HG03280 (cell line): ENCODE data around the gene OR2T1.
"Not testable (repeated sequence)": the region's sequence is repeated elsewhere in the genome, so short reads cannot be mapped to it uniquely, and the experiment has no call there.

ENCODE experiments used
- ATAC-seq: cut with Tn5 transposase; IDR thresholded peaks from one replicate; pipeline ENCODE4 v1.9.1; 2021; ENCODE audit warnings: mild to moderate bottlenecking, moderate library complexity; ENCODE audit not compliant: unreplicated experiment

The OR2T1 gene, protein sequence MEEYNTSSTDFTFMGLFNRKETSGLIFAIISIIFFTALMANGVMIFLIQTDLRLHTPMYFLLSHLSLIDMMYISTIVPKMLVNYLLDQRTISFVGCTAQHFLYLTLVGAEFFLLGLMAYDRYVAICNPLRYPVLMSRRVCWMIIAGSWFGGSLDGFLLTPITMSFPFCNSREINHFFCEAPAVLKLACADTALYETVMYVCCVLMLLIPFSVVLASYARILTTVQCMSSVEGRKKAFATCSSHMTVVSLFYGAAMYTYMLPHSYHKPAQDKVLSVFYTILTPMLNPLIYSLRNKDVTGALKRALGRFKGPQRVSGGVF

DNA sequence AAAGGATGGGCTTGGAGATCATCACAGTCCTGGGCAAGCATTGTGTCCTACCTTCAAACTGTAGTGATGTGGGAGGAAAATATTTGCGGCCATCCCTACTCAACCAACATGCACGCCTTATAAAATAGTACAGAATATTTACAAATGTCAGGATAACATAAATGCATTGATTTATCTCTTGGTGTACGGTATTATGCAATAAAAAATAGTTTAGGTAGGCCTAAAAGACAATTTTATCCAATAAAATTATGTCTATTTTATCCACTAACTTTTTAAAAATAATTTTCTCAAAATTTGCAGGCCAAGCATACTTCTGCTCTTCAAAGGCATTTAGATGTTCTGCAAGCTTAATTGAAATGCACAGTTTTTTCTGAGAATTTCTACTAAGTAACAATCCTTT, at the start of gene OR2T1:
OR2T1 (plus strand) TSS at position 301 of the 400 bp plus-strand sequence. CDS start 3,100 bp downstream, outside the sequence.
- ATAC-seq = no peak

DNA sequence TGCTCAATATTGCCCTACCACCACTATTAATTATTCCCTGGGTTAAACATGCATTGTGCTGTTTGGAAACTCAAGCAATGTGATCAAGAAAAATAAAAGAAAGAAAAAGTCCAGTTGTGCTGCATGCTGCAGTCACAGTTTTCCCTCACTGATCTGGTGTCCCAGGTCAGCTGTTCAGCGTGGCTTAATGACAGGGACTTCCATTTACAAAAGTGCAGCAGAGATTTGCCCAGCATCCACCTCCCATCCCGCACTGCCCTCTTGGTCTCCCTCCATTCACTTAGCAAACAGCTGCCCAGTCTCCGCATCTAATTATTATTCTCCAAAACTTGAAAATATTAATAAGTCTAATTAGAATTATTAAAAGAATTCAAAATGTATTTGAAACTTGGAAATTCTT, 43.4 kb upstream of the OR2T1 start:
- ATAC-seq = no peak

GRCh38 chr1:248361121-248361715, 41.6 kb upstream of the OR2T1 start, which contains the start of gene OR2T4:
Gene OR2T4, plus strand, starts transcription at chr1:248361665. Its CDS starts 0 bp downstream, at chr1:248361665.
- no peak for ATAC-seq

- ATAC-seq = no peak
Observed at GRCh38 chr1:248366609-248367008, 36.2 kb upstream of the OR2T1 start.

GRCh38 chr1:248372394-248372793, 30.5 kb upstream of the OR2T1 start:
- ATAC-seq = no peak

DNA sequence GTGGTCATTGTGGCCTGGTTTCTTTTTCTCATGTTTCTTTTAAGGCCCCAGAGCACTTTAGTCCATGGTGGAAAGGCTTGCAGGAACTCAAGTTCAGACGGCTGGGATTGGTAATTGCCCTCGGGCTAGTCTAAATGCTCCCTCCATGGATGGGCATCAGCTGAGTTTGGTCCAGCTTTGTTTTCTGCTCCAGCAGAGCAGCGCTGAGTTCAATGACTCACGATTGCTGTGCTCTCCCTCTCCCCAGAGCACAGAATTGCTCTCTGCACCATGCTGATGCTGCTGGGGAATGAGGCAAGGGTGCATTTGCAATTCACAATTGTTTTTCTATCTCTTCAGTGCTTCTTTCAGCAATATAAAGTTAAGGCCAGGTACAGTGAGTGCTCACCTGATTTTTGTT, 29.1 kb upstream of the OR2T1 start:
- ATAC-seq = no peak

DNA sequence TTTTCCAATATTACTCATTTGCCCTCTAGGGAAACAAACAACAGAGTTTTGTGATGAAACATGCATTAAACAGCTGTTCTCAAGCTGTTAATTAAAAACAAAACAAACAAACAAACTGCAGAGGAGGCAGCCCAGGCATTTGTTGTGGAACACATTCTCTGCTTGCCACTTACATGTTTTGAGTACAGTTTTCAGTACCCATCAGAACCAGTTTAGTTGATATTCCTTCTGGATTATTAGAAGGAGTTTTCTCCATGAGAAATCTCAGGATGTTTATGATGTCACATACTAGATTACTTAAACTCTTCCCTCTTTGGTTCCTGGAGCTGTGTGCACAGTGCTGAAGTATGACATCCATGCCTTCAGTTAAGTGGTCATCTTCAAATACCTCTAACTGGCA, 27.4 kb upstream of the OR2T1 start, which contains the start of gene OR2T6:
OR2T6 (plus strand) TSS at position 301 of the 400 bp plus-strand sequence. CDS start 11,863 bp downstream, outside the sequence.
- ATAC-seq = no peak

GRCh38 chr1:248376916-248377315, 25.9 kb upstream of the OR2T1 start:
- ATAC-seq = no peak

- ATAC-seq = no peak
Observed at GRCh38 chr1:248380854-248381253, 22.0 kb upstream of the OR2T1 start.

DNA sequence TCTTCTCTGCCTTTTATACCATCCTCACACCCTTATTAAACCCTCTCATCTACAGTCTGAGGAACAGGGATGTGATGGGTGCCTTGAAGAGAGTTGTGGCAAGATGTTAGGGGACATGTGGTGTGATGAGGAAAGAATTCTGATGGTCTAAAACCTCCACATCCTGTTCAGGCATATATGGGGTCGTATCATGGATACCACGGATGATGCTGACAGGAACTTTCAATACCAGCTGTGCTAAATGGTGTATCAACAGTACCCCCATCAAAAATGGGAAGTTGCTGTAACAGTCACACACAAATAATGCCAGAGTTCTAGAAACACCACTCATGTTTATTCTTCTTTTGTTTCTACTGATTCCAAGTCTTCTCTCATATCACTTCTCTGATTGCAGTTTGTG, 14.4 kb upstream of the OR2T1 start:
- ATAC-seq = no peak

DNA sequence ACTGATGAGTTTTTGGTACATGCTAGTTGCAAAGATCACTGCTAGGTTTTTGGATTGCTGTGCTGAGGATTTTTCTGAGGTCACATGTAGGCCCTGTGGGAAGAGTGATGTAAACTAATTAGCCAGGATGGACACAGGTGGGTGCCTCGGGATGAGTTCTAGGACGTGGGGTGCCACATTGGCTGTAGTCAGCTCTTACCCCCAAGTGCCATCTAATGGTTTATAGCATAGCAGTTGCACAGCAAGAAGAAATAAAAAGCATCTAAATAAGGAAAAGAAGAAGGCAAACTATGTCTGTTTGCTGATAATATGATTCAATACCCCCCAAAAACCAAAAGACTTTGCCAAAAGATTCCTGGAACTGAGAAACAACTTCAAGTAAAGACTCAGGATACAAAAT, 9.8 kb upstream of the OR2T1 start:
- ATAC-seq = no peak

- ATAC-seq = no peak
Observed at GRCh38 chr1:248404024-248404423, 1.2 kb downstream of the OR2T1 start.

GRCh38 chr1:248406721-248407692, 4.2 kb downstream of the OR2T1 start:
- no peak for ATAC-seq

- no peak for ATAC-seq
Observed at GRCh38 chr1:248416226-248416625, 13.4 kb downstream of the OR2T1 start.

DNA sequence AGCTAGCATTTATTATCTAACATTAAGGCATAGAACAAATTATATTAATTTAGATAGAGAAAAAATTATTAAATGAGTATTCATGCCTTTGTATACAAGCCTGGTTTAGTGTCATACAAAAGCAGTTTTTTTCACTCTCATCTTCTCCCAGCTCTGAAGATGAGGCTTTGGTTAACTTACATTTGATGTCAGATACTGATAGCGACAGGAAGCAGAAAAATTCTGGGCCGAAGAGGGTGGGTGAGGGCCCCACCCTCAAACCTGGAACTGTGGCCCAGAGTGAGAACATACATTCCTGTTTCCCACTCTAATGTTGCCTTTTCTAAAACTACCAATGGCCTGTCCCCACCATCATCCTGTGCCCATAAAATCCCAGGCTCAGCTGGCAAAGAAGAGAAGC, 15.0 kb downstream of the OR2T1 start:
- ATAC-seq = no peak

- no peak for ATAC-seq
Observed at GRCh38 chr1:248421384-248421783, 18.5 kb downstream of the OR2T1 start.

GRCh38 chr1:248427526-248428191, 24.8 kb downstream of the OR2T1 start:
- peak; percentile 46 for ATAC-seq

DNA sequence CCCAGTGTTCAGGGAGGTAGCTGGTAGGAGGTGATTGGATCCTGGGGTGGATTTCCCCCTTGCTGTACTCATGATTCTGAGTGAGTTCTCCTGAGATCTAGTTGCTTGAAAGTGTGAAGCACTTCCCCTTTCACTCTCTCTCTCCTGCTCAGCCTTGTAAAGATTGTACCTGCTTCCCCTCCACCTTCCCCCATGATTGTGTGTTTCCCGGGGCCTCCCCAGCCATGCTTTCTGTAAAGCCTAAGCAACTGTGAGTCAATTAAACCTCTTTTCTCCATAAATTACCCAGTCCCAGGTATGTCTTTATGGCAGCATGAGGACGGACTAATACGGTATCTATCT, 25.3 kb downstream of the OR2T1 start:
- ATAC-seq = peak; percentile 86

DNA sequence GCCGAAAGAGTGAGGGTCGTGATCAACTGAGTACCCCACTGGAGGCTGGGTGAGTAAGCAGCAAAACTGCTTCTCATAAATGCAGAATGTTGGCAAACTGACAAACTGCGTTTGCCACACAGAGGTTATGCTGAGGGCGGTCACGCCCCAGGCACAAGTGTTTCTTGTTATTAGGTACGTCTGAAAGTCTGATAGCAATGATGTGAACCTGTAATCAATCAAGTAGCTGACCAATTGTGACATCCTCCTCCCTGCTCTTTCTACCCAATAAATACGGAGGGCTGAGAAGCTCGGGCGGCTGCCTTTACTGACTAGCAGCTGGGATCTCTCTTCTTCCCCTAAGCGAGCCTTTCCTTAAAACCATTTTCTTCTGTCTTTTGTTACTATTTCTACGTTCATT, 28.8 kb downstream of the OR2T1 start:
- not testable (repeated sequence) for ATAC-seq

- ATAC-seq = not testable (repeated sequence)
Observed at GRCh38 chr1:248432201-248432600, 29.4 kb downstream of the OR2T1 start.
